ENCODE measurements around the gene SNTB2. TPM values are rescaled to one million over a fixed set of nuclear protein-coding genes. Genes with fewer than 3 reads are reported as not detected.

Gene SNTB2
- total and polyA plus RNA-seq, 2 of the 13 experiments (the other 11 are each of a cell fraction or from before 2014, with no cell fraction given), result 11.5 to 19.2 TPM

DNA sequence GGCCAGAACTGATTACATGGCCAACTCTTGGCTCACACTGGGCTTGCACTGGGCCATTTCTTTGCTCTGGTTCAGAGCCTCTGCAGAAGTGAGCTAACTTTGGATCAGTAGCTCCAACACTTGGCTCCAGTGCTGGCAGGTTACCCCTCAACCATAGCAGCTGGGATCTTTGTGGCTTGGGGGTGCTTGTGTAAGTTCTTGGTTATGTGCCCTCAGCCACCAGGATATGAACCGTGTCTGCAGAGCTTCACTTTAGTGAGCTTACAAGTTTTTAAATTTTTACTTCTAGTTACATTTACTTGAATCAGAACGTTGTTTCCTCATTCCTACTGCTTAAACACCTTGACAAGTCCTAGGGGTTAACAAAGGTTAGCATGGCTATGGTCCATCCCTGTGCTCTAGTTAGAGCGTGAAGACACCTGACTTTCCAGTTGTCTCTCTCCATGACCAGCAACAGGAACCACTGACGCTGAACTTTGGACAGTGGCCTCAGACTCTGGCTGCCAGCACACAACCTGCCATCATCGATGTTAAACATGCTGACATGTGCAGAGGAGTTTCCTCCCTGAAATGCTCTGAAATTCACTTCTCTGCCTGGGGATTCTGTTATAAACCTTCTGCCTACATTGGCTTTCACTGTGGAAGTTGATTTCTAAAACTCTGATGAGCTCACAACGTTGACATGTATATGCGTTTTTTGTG is 139.4 kb downstream of the SNTB2 start (continued):
- no peak for TF ChIP-seq ZNF513 (CRISPR knock-in tag; conservative IDR thresholded peaks at IDR 0.05)
- no peak for TF ChIP-seq CENPBD1 (CRISPR knock-in tag; IDR thresholded peaks at IDR 0.05; ENCODE audit: borderline replicate concordance, low read depth)
- TF ChIP-seq CEBPB (IDR thresholded peaks at IDR 0.05; ENCODE audit: borderline replicate concordance, low read depth, low read length), result no peak
- no peak for TF ChIP-seq FOXO4 (CRISPR knock-in tag; conservative IDR thresholded peaks at IDR 0.05)
- TF ChIP-seq ZBTB14 (CRISPR knock-in tag; IDR thresholded peaks at IDR 0.05), result no peak
- no peak for TF ChIP-seq GPN1 (CRISPR knock-in tag; IDR thresholded peaks at IDR 0.05; ENCODE audit: borderline replicate concordance)
- no peak for TF ChIP-seq ZFP41 (CRISPR knock-in tag; IDR thresholded peaks at IDR 0.05; ENCODE audit: borderline replicate concordance)
- TF ChIP-seq ZNF720 (CRISPR knock-in tag; IDR thresholded peaks at IDR 0.05), result no peak
- TF ChIP-seq GTF3A (CRISPR knock-in tag; conservative IDR thresholded peaks at IDR 0.05), result no peak
- TF ChIP-seq TEAD3 (CRISPR knock-in tag; optimal IDR thresholded peaks at IDR 0.05; ENCODE audit: borderline replicate concordance), result peak; percentile 52
- TF ChIP-seq NFYB (CRISPR knock-in tag; IDR thresholded peaks at IDR 0.05), result no peak
- TF ChIP-seq, protein P1, sequence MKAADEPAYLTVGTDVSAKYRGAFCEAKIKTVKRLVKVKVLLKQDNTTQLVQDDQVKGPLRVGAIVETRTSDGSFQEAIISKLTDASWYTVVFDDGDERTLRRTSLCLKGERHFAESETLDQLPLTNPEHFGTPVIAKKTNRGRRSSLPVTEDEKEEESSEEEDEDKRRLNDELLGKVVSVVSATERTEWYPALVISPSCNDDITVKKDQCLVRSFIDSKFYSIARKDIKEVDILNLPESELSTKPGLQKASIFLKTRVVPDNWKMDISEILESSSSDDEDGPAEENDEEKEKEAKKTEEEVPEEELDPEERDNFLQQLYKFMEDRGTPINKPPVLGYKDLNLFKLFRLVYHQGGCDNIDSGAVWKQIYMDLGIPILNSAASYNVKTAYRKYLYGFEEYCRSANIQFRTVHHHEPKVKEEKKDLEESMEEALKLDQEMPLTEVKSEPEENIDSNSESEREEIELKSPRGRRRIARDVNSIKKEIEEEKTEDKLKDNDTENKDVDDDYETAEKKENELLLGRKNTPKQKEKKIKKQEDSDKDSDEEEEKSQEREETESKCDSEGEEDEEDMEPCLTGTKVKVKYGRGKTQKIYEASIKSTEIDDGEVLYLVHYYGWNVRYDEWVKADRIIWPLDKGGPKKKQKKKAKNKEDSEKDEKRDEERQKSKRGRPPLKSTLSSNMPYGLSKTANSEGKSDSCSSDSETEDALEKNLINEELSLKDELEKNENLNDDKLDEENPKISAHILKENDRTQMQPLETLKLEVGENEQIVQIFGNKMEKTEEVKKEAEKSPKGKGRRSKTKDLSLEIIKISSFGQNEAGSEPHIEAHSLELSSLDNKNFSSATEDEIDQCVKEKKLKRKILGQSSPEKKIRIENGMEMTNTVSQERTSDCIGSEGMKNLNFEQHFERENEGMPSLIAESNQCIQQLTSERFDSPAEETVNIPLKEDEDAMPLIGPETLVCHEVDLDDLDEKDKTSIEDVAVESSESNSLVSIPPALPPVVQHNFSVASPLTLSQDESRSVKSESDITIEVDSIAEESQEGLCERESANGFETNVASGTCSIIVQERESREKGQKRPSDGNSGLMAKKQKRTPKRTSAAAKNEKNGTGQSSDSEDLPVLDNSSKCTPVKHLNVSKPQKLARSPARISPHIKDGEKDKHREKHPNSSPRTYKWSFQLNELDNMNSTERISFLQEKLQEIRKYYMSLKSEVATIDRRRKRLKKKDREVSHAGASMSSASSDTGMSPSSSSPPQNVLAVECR (CRISPR knock-in tag; IDR thresholded peaks at IDR 0.05; ENCODE audit: borderline replicate concordance), result peak; percentile 86
- TF ChIP-seq ZNF883 (CRISPR knock-in tag; IDR thresholded peaks at IDR 0.05; ENCODE audit: not compliant biosample characterization), result peak; percentile 73
- no peak for TF ChIP-seq ADNP (CRISPR knock-in tag; IDR thresholded peaks at IDR 0.05)
- peak; percentile 62 for TF ChIP-seq FOSL2 (CRISPR knock-in tag; IDR thresholded peaks at IDR 0.05)
- TF ChIP-seq PLRG1 (conservative IDR thresholded peaks at IDR 0.05), result no peak
- TF ChIP-seq MLXIP (CRISPR knock-in tag; IDR thresholded peaks at IDR 0.05; ENCODE audit: borderline replicate concordance), result no peak
- TF ChIP-seq MBNL3 (CRISPR knock-in tag; conservative IDR thresholded peaks at IDR 0.05), result no peak
